HEK293 (cell line): ENCODE measurements around the gene GAD1.

Source experiments
- CTCF ChIA-PET: fragments of 350-600 bp; formaldehyde crosslinking; extraction: SDS; loops from one replicate; lab custom pipeline; 2021; ENCODE audit warnings: antibody characterized with exemption; lab: Yijun Ruan, JAX
- POLR2A ChIA-PET: fragments of 300-600 bp; formaldehyde crosslinking; extraction: SDS; loops from one replicate; lab custom pipeline; 2020; ENCODE audit warnings: antibody characterized with exemption, inconsistent platforms; lab: Yijun Ruan, JAX
- H3K27ac ChIP-seq: fragments of 200-500 bp; sonication (Bioruptor generic); 2 replicates; pipeline ENCODE4 v1.5.1; 2014; ENCODE audit warnings: low read depth, low read length, control low read depth, inconsistent platforms; ENCODE audit errors: extremely low read depth
- H3K36me3 ChIP-seq, 2 experiments: fragments of 200-500 bp in 1 of 2; sonication (Bioruptor generic) in 1 of 2; 1 replicate in 1 of 2; 2 replicates in 1 of 2; pipeline ENCODE4 v1.5.1; 2014 to 2017; ENCODE audit warnings: inconsistent platforms in 2 of 2, low read length in 2 of 2; ENCODE audit not compliant: control insufficient read depth in 2 of 2, insufficient read depth in 1 of 2
- H3K4me1 ChIP-seq: fragments of 200-500 bp; sonication (Bioruptor generic); 2 replicates; pipeline ENCODE4 v1.5.1; 2014; ENCODE audit warnings: mild to moderate bottlenecking, low read length, inconsistent platforms; ENCODE audit not compliant: control insufficient read depth, insufficient read depth
- H3K4me3 ChIP-seq: 2 replicates; pipeline ENCODE4 v1.5.1; 2011; ENCODE audit warnings: low read depth, mild to moderate bottlenecking, control low read depth, low read length, moderate library complexity
- H3K9me3 ChIP-seq: fragments of 200-500 bp; sonication (Bioruptor generic); 2 replicates; pipeline ENCODE4 v1.5.1; 2014; ENCODE audit warnings: low read depth, low read length, inconsistent platforms; ENCODE audit not compliant: control insufficient read depth, insufficient read depth
- EGR2 ChIP-seq: fragments of 450-650 bp; formaldehyde crosslinking; IDR thresholded peaks from 2 replicates; pipeline ENCODE4 v1.5.1; 2016; ENCODE audit warnings: low read depth, missing biosample characterization, missing genetic modification characterization
- HOXD13 ChIP-seq: sonication (generic); formaldehyde crosslinking; IDR thresholded peaks from 2 replicates; pipeline ENCODE4 v1.8.0; 2022; ENCODE audit warnings: missing genetic modification reagents, borderline replicate concordance
- KLF16 ChIP-seq: fragments of 450-650 bp; formaldehyde crosslinking; IDR thresholded peaks from 2 replicates; pipeline ENCODE4 v1.5.1; 2017; ENCODE audit warnings: missing biosample characterization, missing genetic modification characterization
- KLF7 ChIP-seq: fragments of 450-650 bp; formaldehyde crosslinking; IDR thresholded peaks from 2 replicates; pipeline ENCODE4 v1.5.1; 2016; ENCODE audit warnings: missing biosample characterization, missing genetic modification characterization, borderline replicate concordance
- SP7 ChIP-seq: fragments of 450-650 bp; formaldehyde crosslinking; IDR thresholded peaks from 2 replicates; pipeline ENCODE4 v1.5.1; 2016; ENCODE audit warnings: missing biosample characterization, missing genetic modification characterization
- ZBTB1 ChIP-seq: fragments of 450-650 bp; formaldehyde crosslinking; IDR thresholded peaks from 2 replicates; pipeline ENCODE4 v1.5.1; 2016; ENCODE audit warnings: missing biosample characterization, missing genetic modification characterization
- ZBTB20 ChIP-seq: fragments of 450-650 bp; formaldehyde crosslinking; IDR thresholded peaks from 2 replicates; pipeline ENCODE4 v1.5.1; 2016; ENCODE audit warnings: missing biosample characterization, missing genetic modification characterization
- ZFHX2 ChIP-seq: fragments of 450-650 bp; formaldehyde crosslinking; conservative IDR thresholded peaks from 2 replicates; pipeline ENCODE4 v1.5.1; 2016; ENCODE audit warnings: missing biosample characterization, missing genetic modification characterization
- ZIC2 ChIP-seq: fragments of 450-650 bp; formaldehyde crosslinking; IDR thresholded peaks from 2 replicates; pipeline ENCODE4 v1.5.1; 2016; ENCODE audit warnings: missing biosample characterization, missing genetic modification characterization
- ZNF121 ChIP-seq: fragments of 450-650 bp; formaldehyde crosslinking; IDR thresholded peaks from 2 replicates; pipeline ENCODE4 v1.5.1; 2016; ENCODE audit warnings: missing biosample characterization, missing genetic modification characterization
- ZNF23 ChIP-seq: fragments of 450-650 bp; formaldehyde crosslinking; IDR thresholded peaks from 2 replicates; pipeline ENCODE4 v1.5.1; 2016; ENCODE audit warnings: missing biosample characterization, missing genetic modification characterization, borderline replicate concordance
- ZNF391 ChIP-seq: fragments of 450-650 bp; formaldehyde crosslinking; IDR thresholded peaks from 2 replicates; pipeline ENCODE4 v1.5.1; 2016; ENCODE audit warnings: low read depth, missing biosample characterization, missing genetic modification characterization, borderline replicate concordance
- ZNF394 ChIP-seq: fragments of 450-650 bp; formaldehyde crosslinking; IDR thresholded peaks from 2 replicates; pipeline ENCODE4 v1.5.1; 2016; ENCODE audit warnings: missing biosample characterization, missing genetic modification characterization, mild to moderate bottlenecking, moderate library complexity, borderline replicate concordance
- ZNF423 ChIP-seq: fragments of 450-650 bp; formaldehyde crosslinking; IDR thresholded peaks from 2 replicates; pipeline ENCODE4 v1.5.1; 2016; ENCODE audit warnings: missing biosample characterization, missing genetic modification characterization
- ZNF544 ChIP-seq: fragments of 450-650 bp; formaldehyde crosslinking; IDR thresholded peaks from 2 replicates; pipeline ENCODE4 v1.5.0; 2017; ENCODE audit warnings: missing biosample characterization, missing genetic modification characterization
- ZNF558 ChIP-seq: fragments of 450-650 bp; formaldehyde crosslinking; IDR thresholded peaks from 2 replicates; pipeline ENCODE4 v1.5.1; 2016; ENCODE audit warnings: missing biosample characterization, missing genetic modification characterization
- ZNF776 ChIP-seq: fragments of 450-650 bp; formaldehyde crosslinking; IDR thresholded peaks from 2 replicates; pipeline ENCODE4 v1.5.0; 2017; ENCODE audit warnings: missing biosample characterization, missing genetic modification characterization, borderline replicate concordance
- ZSCAN16 ChIP-seq: fragments of 450-650 bp; formaldehyde crosslinking; IDR thresholded peaks from 2 replicates; pipeline ENCODE4 v1.5.1; 2016; ENCODE audit warnings: missing biosample characterization, missing genetic modification characterization
- TF ChIP-seq, protein P1 (sequence below): fragments of 450-650 bp; formaldehyde crosslinking; IDR thresholded peaks from 2 replicates; pipeline ENCODE4 v1.5.1; 2016; ENCODE audit warnings: missing biosample characterization, missing genetic modification characterization
- TF ChIP-seq, protein P2 (sequence below): fragments of 450-650 bp; formaldehyde crosslinking; IDR thresholded peaks from 2 replicates; pipeline ENCODE4 v1.5.1; 2016; ENCODE audit warnings: missing biosample characterization, missing genetic modification characterization
- TF ChIP-seq, protein P3 (sequence below): fragments of 450-650 bp; formaldehyde crosslinking; IDR thresholded peaks from 2 replicates; pipeline ENCODE4 v1.5.1; 2017; ENCODE audit warnings: missing biosample characterization, missing genetic modification characterization
- TF ChIP-seq, protein P4 (sequence below): fragments of 450-650 bp; formaldehyde crosslinking; IDR thresholded peaks from 2 replicates; pipeline ENCODE4 v1.5.1; 2016; ENCODE audit warnings: missing biosample characterization, missing genetic modification characterization

GAD1 gene

DNA sequence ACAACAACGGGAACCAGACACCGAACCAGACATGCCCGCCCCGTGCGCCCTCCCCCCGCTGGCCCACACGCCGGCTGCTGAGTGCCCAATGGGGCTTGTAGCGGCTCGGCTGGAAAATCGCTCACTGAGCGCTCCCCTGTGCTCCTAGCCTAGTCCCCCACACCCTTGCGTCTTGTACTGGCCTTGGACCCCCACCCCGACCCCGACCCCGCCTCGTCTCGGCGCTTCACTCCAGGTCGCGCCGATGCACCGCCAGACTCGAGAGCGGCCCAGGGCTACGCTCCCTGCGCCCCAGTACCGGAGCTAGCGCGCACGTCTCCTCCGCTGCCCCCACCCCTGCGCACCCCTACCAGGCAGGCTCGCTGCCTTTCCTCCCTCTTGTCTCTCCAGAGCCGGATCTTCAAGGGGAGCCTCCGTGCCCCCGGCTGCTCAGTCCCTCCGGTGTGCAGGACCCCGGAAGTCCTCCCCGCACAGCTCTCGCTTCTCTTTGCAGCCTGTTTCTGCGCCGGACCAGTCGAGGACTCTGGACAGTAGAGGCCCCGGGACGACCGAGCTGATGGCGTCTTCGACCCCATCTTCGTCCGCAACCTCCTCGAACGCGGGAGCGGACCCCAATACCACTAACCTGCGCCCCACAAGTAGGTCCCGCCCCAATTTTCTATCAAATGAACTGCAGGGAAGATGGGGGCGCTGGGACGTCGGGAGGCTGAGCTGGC lies 1.5 kb downstream of the GAD1 start:
- POLR2A ChIA-PET = interaction anchor here (0.6 to 1.2 kb wide), 2 partner anchors 15 to 289 kb away, joined by 3 to 5 read pairs; no protein-coding TSS in a partner anchor
- peak overlapping the region; percentile 55 for H3K4me3 ChIP-seq
- CTCF ChIA-PET = interaction anchor here (0.6 to 2.0 kb wide), 5 partner anchors 9 to 799 kb away, joined by 3 to 8 read pairs (median 4); no protein-coding TSS in a partner anchor

DNA sequence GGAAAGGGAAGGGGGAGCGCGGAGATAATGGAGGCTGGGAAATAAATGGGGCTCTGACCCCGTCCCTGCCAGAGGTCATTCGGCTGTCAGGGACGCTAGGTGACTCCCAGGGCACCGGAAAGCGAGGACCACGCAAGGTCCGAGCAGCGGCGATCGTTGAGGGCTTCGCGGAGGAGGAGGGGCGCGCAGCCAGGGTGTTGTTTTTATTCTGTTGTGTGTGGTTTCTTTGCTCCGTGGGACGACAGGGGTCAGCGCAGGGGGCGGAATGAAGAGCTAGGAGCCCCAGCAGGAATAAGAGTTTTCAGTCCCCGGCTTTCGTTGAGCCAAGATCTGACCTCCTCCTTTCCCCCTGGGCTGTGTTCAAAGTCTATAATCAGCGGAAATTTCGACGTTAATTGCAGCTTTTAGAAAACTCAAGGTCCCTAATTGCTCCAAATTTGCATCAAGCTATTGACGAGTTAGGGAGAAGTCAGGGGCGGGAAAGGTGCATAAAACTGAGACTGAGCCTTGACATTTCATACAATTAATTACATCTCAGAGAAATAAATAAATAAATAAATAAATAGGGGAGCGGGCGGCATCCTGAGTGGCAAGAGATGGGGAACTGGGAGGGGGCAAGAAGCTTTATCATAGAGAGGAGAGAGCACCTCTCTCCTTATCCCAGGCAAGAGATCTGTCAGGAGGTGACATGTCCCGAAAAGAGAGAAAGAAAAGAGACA lies 2.2 kb downstream of the GAD1 start:
- ChIA-PET POLR2A (interaction anchor here (1.2 kb wide), 1 partner anchor 289 kb away, joined by 3 read pairs; no protein-coding TSS in a partner anchor), CTCF (interaction anchor here (0.6 to 2.0 kb wide), 6 partner anchors 26 to 800 kb away, joined by 3 to 8 read pairs (median 4); no protein-coding TSS in a partner anchor)
- peak overlapping the region; percentile 55 for H3K4me3 ChIP-seq

More for the DNA sequence above, 1.5 kb downstream of the GAD1 start:
- peak overlapping the region; percentile 84; the same call in 1 of the 2 replicates for H3K27ac ChIP-seq
- peaks cover 0 to 6% of the 10 kb centered on the region in 2 experiments; a peak in 1 of 3 replicates for H3K36me3 ChIP-seq
- TF ChIP-seq ZFHX2 (tag by site-specific recombination) (no peak), ZBTB1 (tag by site-specific recombination) (no peak), KLF7 (no peak), ZBTB20 (tag by site-specific recombination) (no peak), ZNF423 (no peak), SP7 (tag by site-specific recombination) (no peak), KLF16 (tag by site-specific recombination) (no peak)
- TF ChIP-seq, protein P1, sequence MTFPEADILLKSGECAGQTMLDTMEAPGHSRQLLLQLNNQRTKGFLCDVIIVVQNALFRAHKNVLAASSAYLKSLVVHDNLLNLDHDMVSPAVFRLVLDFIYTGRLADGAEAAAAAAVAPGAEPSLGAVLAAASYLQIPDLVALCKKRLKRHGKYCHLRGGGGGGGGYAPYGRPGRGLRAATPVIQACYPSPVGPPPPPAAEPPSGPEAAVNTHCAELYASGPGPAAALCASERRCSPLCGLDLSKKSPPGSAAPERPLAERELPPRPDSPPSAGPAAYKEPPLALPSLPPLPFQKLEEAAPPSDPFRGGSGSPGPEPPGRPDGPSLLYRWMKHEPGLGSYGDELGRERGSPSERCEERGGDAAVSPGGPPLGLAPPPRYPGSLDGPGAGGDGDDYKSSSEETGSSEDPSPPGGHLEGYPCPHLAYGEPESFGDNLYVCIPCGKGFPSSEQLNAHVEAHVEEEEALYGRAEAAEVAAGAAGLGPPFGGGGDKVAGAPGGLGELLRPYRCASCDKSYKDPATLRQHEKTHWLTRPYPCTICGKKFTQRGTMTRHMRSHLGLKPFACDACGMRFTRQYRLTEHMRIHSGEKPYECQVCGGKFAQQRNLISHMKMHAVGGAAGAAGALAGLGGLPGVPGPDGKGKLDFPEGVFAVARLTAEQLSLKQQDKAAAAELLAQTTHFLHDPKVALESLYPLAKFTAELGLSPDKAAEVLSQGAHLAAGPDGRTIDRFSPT (tag by site-specific recombination) = no peak
- no peaks in the 10 kb centered on the region for H3K9me3 ChIP-seq
- H3K4me1 ChIP-seq = no peaks in the 10 kb centered on the region

DNA sequence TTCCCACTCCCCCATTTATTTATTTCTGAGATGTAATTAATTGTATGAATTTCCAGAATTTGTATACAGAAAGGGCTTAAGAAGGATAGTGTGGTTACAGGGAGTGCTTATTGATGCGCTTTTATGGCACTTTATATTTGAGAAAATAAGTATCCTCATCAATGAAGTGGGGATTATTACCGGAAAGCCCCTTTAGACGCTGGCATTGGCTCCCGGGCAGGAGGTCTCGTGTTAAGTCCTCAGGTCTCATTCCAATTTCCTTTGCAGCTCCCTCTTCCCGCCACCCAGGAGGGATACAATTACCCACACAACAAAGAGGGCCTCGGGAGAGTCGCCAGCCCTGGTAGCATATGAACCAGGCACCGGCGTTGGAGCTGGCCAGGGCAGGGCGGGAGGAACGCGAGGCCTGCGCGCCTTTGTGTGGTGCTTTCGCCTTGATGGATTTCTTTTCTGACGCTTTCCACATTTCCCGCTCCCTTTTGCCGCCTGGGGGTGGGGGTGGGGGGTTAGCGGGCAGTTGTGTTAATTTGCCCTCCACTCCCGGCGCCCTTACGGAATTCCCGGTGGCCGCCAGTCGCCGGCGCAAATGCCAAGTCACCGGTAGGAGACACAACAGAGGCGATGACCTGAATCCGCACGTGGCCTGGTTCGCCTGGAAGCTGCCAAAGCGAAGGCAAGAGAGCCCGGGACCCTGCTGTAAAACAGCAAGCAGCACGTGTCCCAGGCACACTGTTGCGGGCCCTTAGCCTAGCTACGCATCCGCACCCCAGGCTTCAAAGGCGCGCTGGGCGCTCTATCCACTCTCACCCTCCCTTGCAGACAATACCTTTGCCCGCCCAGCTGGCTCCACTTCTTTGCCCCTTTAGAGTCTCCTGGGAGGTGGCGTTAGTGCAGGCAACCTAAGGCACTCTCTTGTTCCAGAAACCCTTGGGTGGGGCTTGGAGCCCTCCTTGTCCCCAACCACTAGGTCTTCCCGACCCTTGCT lies 3.3 kb downstream of the GAD1 start:
- ChIA-PET POLR2A (no interaction called here), CTCF (interaction anchor here (0.6 to 2.0 kb wide), 3 partner anchors 440 to 495 kb away, joined by 3 to 8 read pairs (median 5); no protein-coding TSS in a partner anchor)
- TF ChIP-seq ZIC2 (tag by site-specific recombination) (no peak), ZSCAN16 (tag by site-specific recombination) (no peak), ZNF23 (tag by site-specific recombination) (no peak), ZNF121 (tag by site-specific recombination) (no peak), SP7 (tag by site-specific recombination) (no peak), ZNF391 (tag by site-specific recombination) (no peak), ZBTB1 (tag by site-specific recombination) (no peak), ZNF776 (no peak), ZFHX2 (tag by site-specific recombination) (no peak), ZNF394 (tag by site-specific recombination) (no peak), ZNF544 (tag by site-specific recombination) (no peak)
- TF ChIP-seq, protein P2, sequence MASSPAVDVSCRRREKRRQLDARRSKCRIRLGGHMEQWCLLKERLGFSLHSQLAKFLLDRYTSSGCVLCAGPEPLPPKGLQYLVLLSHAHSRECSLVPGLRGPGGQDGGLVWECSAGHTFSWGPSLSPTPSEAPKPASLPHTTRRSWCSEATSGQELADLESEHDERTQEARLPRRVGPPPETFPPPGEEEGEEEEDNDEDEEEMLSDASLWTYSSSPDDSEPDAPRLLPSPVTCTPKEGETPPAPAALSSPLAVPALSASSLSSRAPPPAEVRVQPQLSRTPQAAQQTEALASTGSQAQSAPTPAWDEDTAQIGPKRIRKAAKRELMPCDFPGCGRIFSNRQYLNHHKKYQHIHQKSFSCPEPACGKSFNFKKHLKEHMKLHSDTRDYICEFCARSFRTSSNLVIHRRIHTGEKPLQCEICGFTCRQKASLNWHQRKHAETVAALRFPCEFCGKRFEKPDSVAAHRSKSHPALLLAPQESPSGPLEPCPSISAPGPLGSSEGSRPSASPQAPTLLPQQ (tag by site-specific recombination) = no peak
- TF ChIP-seq, protein P3, sequence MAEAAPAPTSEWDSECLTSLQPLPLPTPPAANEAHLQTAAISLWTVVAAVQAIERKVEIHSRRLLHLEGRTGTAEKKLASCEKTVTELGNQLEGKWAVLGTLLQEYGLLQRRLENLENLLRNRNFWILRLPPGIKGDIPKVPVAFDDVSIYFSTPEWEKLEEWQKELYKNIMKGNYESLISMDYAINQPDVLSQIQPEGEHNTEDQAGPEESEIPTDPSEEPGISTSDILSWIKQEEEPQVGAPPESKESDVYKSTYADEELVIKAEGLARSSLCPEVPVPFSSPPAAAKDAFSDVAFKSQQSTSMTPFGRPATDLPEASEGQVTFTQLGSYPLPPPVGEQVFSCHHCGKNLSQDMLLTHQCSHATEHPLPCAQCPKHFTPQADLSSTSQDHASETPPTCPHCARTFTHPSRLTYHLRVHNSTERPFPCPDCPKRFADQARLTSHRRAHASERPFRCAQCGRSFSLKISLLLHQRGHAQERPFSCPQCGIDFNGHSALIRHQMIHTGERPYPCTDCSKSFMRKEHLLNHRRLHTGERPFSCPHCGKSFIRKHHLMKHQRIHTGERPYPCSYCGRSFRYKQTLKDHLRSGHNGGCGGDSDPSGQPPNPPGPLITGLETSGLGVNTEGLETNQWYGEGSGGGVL (tag by site-specific recombination) = no peak
- TF ChIP-seq, protein P4, sequence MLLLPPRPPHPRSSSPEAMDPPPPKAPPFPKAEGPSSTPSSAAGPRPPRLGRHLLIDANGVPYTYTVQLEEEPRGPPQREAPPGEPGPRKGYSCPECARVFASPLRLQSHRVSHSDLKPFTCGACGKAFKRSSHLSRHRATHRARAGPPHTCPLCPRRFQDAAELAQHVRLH = no peak

More for the DNA sequence above, 2.2 kb downstream of the GAD1 start:
- no peaks in the 10 kb centered on the region for H3K4me1 ChIP-seq
- no peaks in the 10 kb centered on the region for H3K9me3 ChIP-seq
- TF ChIP-seq EGR2 (tag by site-specific recombination) (no peak), HOXD13 (CRISPR knock-in tag) (no peak), ZNF558 (tag by site-specific recombination) (no peak)
- H3K36me3 ChIP-seq = peaks cover 0 to 6% of the 10 kb centered on the region in 2 experiments; a peak in 1 of 3 replicates
- 0 out of 2 replicates have a peak overlapping the region, but pooled peaks have one; percentile 12 for H3K27ac ChIP-seq

More for the DNA sequence above, 3.3 kb downstream of the GAD1 start:
- H3K36me3 ChIP-seq = peaks cover 0 to 6% of the 10 kb centered on the region in 2 experiments; a peak in 2 of 3 replicates
- H3K4me3 ChIP-seq = no peak overlapping the region
- no peak overlapping the region for H3K27ac ChIP-seq
- no peaks in the 10 kb centered on the region for H3K4me1 ChIP-seq
- no peaks in the 10 kb centered on the region for H3K9me3 ChIP-seq
